Right lobe of liver (tissue), 6 donors: ENCODE measurements around the gene C5. TPM values are rescaled to one million over a fixed set of nuclear protein-coding genes. Genes with fewer than 3 reads are reported as not detected.

Experiments
- ATAC-seq, 4 donors: fragments of 200-7000 bp; cut with Tn5 transposase; one replicate each; pipeline ENCODE4 v1.9.1; 2020; ENCODE audit warnings: mild to moderate bottlenecking in 4 of 4, moderate library complexity in 4 of 4
- DNase-seq, 3 donors: peaks; one replicate each; pipeline ENCODE4 v3.0.0-alpha.2; 2020
- H3K27ac ChIP-seq, 3 donors: fragments of 200-600 bp; one replicate each; pipeline ENCODE4 v1.8.0; 2022
- H3K27me3 ChIP-seq, 2 donors: fragments of 200-600 bp; one replicate each; pipeline ENCODE4 v1.8.0; 2022
- H3K36me3 ChIP-seq, 4 donors: fragments of 200-600 bp; sonication (generic) in 1 of 4; one replicate each; pipeline versions ENCODE4 v1.5.1 to v1.8.0; 2017 to 2022; ENCODE audit warnings: control low read depth in 1 of 4
- H3K4me1 ChIP-seq, 4 donors: fragments of 200-600 bp; sonication (generic) in 1 of 4; one replicate each; pipeline versions ENCODE4 v1.5.1 to v1.8.0; 2017 to 2022; ENCODE audit warnings: control low read depth in 1 of 4
- H3K4me3 ChIP-seq, 3 donors: fragments of 200-600 bp; one replicate each; pipeline ENCODE4 v1.8.0; 2022
- H3K9me3 ChIP-seq, 4 donors: fragments of 200-600 bp; sonication (generic) in 1 of 4; one replicate each; pipeline versions ENCODE4 v1.5.1 to v1.8.0; 2017 to 2022; ENCODE audit warnings: control low read depth in 1 of 4
- CTCF ChIP-seq, 4 donors: fragments of 200-600 bp in 3 of 4; fragments of 450-650 bp in 1 of 4; IDR thresholded peaks; one replicate each; pipeline versions ENCODE4 v1.5.1 to v1.8.0; 2016 to 2022; ENCODE audit warnings: antibody characterized with exemption in 4 of 4, mild to moderate bottlenecking in 2 of 4
- POLR2A ChIP-seq: fragments of 450-650 bp; IDR thresholded peaks from one replicate; pipeline ENCODE4 v1.6.1; 2017; ENCODE audit warnings: antibody characterized with exemption, mild to moderate bottlenecking
- WGBS: methylation state at CpG from one replicate; pipeline ENCODE4 v1.1.6; 2018; ENCODE audit warnings: low coverage, low lambda C conversion rate; ENCODE audit not compliant: insufficient coverage; ENCODE audit errors: missing lambda C conversion rate; 5-methylcytosine and 5-hydroxymethylcytosine counted together
- intact Hi-C, 2 donors: fragments of 100-400 bp; cut with DNase I; formaldehyde crosslinking; loops; one replicate each; pipeline versions ENCODE4 v1.11.2 to v1.14.1; 2022
- total RNA-seq, 6 experiments: library from RNA; depleted of rRNA in 2 of 6; stranded (reverse); fragments of >200 nt in 2 of 6; fragmentation: NEBNext Ultra II Directional in 3 of 6; extraction: Animal tissue kit (Norgen Biotek cat#: 25700) in 3 of 6; gene quantifications; one replicate each; pipeline versions ENCODE4 v1.1.0 to v1.2.4, GENCODE V29; 2016 to 2023
- donor health status: DM: no; HTN: yes; CAD: no.
- donor health status: DM: no; HTN: no; CAD: no.
- donor health status: DM: no; HTN: no; CAD: no.
- donor health status: DM: no; HTN: yes; CAD: no.
- donor health status: DM: no; HTN: yes; CAD: no.

The C5 gene
- total RNA-seq, 6 experiments from 2014 or later, result 251 to 616 (median 411) TPM

GRCh38 chr9:121073038-121073437, 23.0 kb upstream of the C5 start:
- no peak for TF ChIP-seq POLR2A
- TF ChIP-seq CTCF (IDR thresholded peaks at IDR 0.05), result no peak
- Histone ChIP-seq H3K4me1 (peaks cover 0 to 23% (median 4%) of the 10 kb centered on the region in 4 donors), H3K4me3 (no peak overlapping the region), H3K9me3 (peaks cover 0 to 5% (median 2%) of the 10 kb centered on the region in 4 donors), H3K27ac (no peak overlapping the region), H3K27me3 (no peaks in the 10 kb centered on the region), H3K36me3 (no peaks in the 10 kb centered on the region)
- WGBS, result 28% methylated on average over 4 of the region's 4 CpGs
- DNase-seq, result no peak
- peak in 1 of 4 donors; percentile 1 for ATAC-seq
- intact Hi-C loops, result no loop called here

GRCh38 chr9:121071756-121072421, 21.8 kb upstream of the C5 start:
- Histone ChIP-seq H3K9me3 (peaks cover 0 to 6% (median 3%) of the 10 kb centered on the region in 4 donors), H3K36me3 (no peaks in the 10 kb centered on the region), H3K4me1 (peaks cover 0 to 23% (median 4%) of the 10 kb centered on the region in 4 donors), H3K27me3 (no peaks in the 10 kb centered on the region), H3K27ac (peak overlapping the region; percentile 2 to 55 (median 20)), H3K4me3 (peak overlapping the region; percentile 42 to 53 (median 46))
- DNase-seq (no peak), ATAC-seq (peak in 3 of 4 donors; percentile 8 to 20 (median 14))
- intact Hi-C loops, result no loop called here
- TF ChIP-seq CTCF (IDR thresholded peaks at IDR 0.05) (peak in 3 of 4 donors; percentile 32 to 42 (median 36)), POLR2A (no peak)
- 23% methylated on average over 16 of the region's 16 CpGs for WGBS

- Histone ChIP-seq H3K27ac (peak overlapping the region in 2 of 3 donors; percentile 20 to 55), H3K9me3 (peaks cover 0 to 6% (median 3%) of the 10 kb centered on the region in 4 donors), H3K4me3 (peak overlapping the region; percentile 42 to 53 (median 46)), H3K27me3 (no peaks in the 10 kb centered on the region), H3K36me3 (no peaks in the 10 kb centered on the region), H3K4me1 (peaks cover 0 to 23% (median 4%) of the 10 kb centered on the region in 4 donors)
- DNase-seq (no peak), ATAC-seq (no peak)
- intact Hi-C loops, result no loop called here
- TF ChIP-seq CTCF (IDR thresholded peaks at IDR 0.05), result no peak
- no peak for TF ChIP-seq POLR2A
- 94% methylated on average over 2 of the region's 2 CpGs for WGBS
Measured at GRCh38 chr9:121071370-121071755, 21.3 kb upstream of the C5 start.

GRCh38 chr9:121069396-121069795, 19.3 kb upstream of the C5 start:
- peaks cover 0 to 6% (median 3%) of the 10 kb centered on the region in 4 donors for H3K9me3 ChIP-seq
- no peak for TF ChIP-seq CTCF (IDR thresholded peaks at IDR 0.05)
- no peak for TF ChIP-seq POLR2A
- H3K4me1 ChIP-seq, result peaks cover 0 to 18% (median 3%) of the 10 kb centered on the region in 4 donors
- no peak overlapping the region for H3K27ac ChIP-seq
- H3K4me3 ChIP-seq, result no peak overlapping the region
- H3K27me3 ChIP-seq, result no peaks in the 10 kb centered on the region
- no peak for DNase-seq
- 100% methylated on average over 1 of the region's 1 CpG for WGBS
- intact Hi-C loops, result no loop called here
- no peak for ATAC-seq
- H3K36me3 ChIP-seq, result no peaks in the 10 kb centered on the region
